Measurements from ENCODE around the gene BEGAIN.

DNA sequence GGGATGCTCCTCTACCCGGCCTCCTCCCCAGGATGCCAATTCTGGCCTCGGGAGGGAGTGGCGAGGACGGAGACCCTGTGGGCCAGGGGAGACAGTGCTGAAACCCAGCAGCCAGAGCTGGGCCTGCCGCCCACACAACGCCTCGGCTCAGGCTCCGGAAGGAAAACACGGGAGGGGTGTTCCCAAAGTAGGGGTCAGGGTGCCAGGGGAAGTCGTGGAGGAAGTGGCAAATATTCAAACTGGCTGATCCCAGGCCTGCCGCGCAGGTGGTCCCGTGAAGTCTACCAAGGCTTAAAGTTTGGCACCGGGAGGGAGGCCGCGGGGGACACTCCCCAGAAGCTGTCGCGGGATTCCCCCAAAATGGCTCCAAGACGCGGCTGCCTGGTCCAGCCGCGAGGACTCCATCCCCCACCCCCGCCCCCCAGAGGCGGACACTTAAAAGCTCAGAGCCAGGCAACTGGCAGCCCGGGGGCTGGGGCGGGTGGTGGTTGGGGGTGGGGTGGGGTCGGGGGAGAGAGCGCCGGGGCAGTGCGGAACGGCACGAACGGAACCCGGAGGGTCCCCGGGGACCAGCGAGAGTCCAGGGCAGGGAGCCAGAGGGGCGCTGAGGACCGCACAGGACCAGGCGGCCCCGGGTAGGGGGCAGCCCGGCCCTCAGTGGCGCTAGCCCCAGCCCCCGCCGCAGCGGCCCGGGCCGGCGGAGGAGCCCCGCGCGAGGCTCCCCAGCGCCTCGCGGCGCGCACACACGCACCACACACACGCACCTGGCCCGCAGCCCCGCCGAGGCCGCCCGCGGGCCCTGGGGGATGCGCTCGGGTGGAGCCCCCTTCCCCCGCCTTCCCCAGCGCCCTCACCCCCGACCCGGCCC is 20.0 kb downstream of the BEGAIN start:
- TF ChIP-seq, protein P1, sequence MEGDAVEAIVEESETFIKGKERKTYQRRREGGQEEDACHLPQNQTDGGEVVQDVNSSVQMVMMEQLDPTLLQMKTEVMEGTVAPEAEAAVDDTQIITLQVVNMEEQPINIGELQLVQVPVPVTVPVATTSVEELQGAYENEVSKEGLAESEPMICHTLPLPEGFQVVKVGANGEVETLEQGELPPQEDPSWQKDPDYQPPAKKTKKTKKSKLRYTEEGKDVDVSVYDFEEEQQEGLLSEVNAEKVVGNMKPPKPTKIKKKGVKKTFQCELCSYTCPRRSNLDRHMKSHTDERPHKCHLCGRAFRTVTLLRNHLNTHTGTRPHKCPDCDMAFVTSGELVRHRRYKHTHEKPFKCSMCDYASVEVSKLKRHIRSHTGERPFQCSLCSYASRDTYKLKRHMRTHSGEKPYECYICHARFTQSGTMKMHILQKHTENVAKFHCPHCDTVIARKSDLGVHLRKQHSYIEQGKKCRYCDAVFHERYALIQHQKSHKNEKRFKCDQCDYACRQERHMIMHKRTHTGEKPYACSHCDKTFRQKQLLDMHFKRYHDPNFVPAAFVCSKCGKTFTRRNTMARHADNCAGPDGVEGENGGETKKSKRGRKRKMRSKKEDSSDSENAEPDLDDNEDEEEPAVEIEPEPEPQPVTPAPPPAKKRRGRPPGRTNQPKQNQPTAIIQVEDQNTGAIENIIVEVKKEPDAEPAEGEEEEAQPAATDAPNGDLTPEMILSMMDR (IDR thresholded peaks at IDR 0.05 in 8 of 11, conservative IDR thresholded peaks at IDR 0.05 in 3 of 11), result peak in 1 of 11 experiments; percentile 16
- TF ChIP-seq POLR2A (IDR thresholded peaks at IDR 0.05), result no peak

Data from spleen (tissue), 7 donors.